NCI-H1092 (cell line): ENCODE measurements around the gene SORCS1.

Experiments
- DNase-seq: peaks from one replicate; lab custom pipeline; 2025; lab: John Stamatoyannopoulos, UW

Gene SORCS1

DNA sequence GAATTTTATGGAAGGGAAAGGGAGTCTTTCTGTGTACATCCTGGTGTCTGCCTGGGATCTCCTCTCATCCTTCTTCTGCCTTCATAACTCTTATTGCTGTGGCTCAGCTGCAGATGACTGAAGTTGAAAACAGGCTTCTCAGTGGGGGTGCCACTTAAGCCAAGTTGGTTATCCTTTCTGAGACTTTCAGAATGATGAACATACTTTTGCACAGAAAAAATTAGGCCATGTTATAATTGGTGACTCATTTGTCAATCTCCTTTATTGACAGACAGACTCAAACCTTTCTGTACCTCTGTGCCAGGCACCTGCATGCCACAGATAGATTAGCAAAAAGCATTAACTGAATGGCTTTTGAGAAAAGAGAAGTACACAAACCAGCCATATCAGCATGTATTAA, 430.3 kb downstream of the SORCS1 start:
- no peak for DNase-seq

DNA sequence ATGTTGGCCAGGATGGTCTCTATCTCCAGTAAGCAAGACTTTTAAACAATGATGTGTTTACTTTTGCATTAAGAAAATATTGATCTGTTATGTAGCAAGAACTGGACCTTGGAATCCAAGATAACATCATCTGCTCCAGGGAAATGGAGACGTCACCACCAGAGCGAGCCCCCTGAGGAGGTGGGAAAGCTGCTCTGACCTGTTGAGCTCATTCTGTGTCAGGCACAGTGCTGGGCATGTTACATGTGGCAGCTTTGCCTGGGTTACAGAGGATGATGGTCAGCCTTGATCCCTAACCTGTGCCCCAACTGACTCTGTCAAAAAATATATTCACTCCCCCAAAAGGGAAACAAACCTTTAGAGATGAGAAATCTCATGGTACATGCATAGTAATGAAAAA, 436.3 kb downstream of the SORCS1 start:
- DNase-seq = no peak

DNA sequence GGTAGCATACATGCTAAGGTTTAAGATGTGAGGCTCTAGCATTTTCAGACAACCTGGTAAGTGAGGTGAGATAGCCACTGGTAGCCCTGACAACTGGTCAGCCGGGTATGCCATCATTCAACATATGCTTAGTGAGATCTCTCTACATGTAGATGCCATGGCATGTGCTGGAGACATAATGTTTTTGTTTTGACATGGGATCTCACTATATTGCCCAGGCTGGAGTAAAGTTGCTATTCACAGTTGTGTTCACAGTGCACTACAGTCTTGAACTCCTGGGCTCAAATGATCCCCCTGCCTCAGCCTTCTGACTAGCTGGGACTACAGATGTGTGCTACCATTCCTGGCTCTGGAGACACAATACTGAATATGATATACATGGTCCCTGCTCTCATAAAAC, 437.3 kb downstream of the SORCS1 start:
- no peak for DNase-seq

DNA sequence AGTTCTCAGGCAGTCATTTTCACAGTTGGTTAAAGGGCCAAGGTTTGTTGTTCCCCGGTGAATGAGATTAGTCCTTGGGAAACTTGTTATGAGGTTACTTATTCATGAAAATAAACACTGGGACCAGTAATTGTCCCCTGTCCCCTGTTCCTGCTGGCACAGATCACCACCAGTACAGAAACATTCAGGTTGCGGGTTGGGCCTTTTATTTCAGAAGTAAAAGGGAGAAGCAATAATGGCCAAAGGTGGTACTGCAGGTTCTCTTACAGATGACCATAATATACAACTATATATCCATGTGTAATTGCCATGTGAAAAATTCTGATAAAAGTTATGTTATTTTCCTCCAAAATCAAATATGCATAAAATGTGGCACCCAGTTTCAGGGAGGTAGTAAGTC, 442.0 kb downstream of the SORCS1 start:
- no peak for DNase-seq

DNA sequence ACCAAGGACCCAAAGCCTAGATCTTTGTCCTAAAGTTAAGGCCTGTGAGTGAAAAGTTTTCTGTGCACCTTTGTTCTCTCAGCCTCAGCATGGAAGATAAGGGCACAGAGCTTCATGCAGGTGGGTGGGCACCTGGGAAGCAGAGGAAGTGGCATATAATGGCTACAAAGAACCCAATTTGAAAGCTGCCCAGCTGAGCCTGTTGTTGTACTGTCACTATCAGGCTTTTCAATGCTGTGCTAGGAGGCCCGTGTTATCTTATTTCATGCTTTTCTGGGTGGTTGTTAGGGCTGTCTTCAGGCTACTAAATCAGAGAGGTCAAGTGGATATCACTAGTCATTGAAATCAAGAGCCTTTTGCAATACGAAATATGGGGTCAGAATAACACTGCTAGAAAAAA, 443.8 kb downstream of the SORCS1 start:
- DNase-seq = no peak

DNA sequence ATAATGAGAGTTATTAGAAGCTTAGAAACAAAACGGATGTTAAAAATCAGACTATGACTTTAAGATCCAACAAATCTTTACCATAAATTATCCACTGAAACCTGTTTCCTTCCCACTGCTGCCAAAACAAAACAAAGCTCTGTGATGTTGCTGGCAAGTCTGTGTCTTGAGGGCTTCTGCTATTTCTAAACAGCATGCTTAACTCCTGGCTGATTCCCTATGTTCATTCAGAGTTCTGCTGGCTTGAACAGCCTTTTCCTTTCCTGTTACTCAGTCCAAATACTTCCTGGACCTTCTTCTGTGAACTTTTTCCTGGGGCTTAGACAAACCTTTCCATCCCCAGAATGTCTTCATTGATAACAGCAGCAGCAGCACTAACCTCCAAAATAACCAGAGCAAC, 448.1 kb downstream of the SORCS1 start:
- no peak for DNase-seq

DNA sequence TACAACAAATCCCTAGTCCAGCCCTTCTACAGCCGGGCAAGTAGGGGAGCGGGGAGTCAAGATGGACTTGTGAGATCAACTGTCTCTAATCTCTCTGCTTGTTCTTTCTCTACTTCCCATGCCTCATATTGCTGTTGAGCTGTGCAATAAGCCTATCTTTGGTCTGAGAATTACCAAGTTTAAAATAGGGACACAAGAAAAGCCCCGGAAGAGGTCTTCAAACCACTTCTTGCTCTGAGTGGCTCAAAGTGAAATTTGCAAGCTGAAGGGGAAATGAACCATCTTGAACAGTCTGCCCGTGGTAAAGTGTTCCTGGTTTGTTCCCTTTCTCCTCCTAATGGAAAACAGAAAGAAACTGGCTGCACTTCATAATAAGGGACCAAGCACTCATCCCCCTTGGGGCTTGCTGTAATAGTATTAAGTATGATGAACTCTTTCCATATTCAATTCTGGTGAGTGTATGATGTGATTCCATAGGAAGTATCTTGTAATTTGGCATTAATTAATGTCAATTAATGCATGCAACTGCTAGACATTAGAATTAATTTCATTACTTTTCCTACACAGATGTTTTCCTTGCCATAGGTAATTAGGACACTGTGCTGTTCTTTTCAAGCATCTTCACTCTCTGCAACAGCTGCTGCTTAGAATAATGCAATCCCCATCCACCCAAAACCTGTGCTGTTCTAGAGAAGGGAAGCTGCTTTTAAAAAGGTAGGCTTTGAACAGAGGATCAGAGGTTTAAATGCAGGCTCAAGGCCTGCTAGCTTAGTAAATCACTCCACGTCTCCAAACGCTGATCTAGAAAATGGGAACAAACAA, 449.6 kb downstream of the SORCS1 start:
- no peak for DNase-seq

DNA sequence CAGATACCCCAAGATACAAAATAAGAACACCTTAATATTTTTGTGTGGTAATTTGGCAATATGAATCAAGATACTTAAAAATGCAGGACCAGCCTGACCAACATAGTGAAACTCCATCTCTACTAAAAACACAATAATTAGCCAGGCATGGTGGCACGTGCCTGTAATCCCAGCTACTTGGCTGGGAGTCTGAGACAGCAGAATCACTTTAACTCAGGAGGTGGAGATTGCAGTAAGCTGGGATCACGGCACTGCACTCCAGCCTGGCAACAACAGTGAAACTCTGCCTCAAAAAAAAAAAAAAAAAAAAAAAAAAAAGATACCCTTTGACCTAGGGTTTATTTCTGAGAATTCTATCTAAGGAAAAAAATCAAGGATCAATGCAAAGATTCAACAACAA, 450.7 kb downstream of the SORCS1 start:
- DNase-seq = no peak

DNA sequence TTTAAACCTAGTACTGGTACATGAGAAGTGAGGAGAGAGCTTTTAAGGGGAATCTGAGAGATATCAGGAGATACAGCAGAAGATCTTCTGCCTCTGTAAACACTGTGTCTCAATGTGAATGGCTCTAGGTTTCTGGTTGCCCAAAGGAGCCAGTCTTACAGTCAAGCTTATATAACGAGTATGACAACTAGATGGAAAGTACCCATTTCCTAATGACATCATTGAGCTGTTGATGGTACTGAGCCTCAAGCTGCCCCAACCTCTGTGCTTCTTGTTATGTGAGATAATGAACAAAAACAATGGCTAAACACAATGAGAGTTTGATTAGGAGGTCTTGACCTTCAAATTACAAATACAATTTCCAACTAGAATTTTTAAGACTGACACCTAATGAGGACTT, 451.5 kb downstream of the SORCS1 start:
- DNase-seq = no peak

DNA sequence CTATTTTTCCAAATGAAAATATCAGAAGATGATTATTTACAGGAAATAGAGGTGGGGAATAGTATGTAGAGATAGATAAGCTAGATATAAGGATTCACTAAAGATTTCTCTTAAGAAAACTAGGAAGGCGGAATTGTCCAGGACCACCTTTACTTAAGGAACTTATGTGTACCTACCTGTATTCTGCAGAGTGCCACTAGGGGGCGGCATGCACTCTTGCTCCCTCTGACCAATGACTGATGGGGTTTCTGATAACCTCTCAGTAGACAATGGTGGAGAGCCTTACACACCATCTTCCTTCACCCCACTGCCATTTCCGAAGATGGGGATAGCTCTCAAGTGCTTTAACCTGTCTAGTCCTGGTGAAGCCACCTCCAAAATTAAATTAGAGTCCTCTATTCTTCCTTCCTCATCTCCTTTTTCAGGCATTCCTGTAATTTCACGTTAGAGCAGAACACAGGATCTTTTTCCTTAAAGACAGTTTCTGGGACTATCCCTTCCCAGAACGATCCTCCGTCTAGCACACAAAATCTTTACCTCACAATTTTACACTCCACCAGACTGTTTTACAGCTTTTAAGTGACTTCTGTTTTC, 453.1 kb downstream of the SORCS1 start:
- DNase-seq = no peak

DNA sequence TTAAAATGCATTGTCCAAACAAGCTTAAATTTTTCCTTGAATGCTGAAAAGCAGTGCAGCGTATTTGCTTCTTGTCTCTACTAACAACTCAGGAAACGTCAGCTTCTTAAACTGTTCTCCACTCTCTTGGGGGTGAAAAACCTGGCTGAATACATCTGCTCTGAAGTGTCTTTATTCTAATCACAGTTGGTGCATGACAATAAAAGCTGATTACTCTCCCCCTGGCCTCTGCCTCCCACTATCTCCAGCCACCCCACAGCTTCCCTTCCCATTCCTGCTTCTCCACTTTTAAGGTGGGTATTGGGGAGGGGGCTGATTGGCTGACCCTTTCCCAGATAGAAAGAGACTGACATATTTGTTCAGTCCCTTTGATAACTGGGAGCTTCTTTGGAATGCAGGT, 456.0 kb downstream of the SORCS1 start:
- no peak for DNase-seq

DNA sequence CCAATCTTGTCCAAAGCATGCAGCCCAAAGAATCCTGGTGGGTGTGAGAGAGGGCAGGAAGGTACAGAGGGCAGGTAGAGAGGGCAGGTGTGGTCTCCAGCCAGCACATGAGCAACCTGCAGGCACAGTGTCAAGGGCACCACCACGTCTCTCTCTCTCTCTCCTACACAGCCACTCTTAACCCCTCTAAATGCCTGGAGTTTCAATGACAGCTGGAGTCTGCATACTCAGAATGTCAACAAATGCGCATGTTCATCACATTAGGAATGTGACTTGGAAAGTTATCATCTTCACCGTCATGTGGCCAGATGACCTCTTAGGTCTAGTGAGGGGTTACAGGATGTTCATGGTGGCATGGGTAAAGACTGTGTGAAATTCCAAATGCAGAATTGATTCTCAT, 456.8 kb downstream of the SORCS1 start:
- DNase-seq = no peak

DNA sequence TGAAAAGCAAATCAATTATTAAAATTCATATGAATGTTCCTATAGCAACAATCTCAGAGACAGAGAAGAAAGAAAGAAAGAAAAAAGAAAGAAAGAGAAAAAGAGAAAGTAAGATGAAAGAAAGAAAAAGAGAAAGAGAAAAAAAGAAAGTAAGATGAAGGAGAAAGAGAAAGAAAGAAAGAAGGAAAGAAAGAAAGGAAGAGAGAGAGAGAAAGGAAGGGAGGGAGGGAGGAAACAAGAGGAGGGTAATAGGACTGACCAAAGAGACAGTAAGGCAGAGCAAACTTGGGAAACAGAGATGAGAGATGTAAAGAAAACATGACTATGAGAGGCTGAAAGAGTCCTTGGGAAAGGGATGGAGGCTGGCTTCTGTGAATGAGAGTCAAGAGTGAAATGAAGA, 458.4 kb downstream of the SORCS1 start:
- no peak for DNase-seq

DNA sequence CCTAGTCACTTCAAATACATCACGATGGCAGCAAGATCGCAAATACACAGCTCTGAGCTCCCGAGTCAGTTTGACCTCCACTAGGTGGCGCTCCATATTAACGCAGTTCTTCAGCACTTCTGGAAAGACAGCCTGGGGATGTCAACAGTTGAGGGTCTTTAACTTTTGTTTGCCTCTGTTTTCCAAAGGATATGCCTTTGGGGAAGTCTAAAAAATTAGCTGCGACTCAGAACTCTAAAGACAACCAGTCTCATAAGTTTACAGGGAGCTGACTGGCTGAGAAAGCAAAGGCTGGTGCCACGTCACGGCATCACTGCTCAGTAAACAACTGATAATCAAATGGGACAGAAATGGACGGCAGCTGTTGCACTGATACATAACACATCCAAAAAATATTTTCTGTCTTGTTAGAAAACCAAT, 458.8 kb downstream of the SORCS1 start:
- peak; percentile 4 for DNase-seq

DNA sequence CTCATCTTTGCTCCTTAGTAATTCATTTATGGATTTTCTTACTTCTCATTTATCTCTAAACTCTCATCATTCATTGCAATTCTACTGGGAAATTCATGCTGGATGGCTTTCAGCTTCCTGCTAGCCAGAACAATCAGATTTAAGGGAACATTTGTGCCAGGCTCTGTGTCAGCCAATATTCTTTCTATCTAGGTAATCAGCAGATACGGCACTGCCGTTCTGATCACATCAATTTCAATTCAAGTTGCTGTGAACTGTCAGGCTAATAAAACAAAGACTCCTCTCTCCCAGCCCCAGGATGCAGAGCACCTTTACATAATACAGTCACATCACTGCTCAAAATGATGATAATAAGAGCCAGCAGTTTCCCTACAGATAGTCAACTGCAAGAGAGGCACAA, 468.3 kb downstream of the SORCS1 start:
- DNase-seq = no peak

DNA sequence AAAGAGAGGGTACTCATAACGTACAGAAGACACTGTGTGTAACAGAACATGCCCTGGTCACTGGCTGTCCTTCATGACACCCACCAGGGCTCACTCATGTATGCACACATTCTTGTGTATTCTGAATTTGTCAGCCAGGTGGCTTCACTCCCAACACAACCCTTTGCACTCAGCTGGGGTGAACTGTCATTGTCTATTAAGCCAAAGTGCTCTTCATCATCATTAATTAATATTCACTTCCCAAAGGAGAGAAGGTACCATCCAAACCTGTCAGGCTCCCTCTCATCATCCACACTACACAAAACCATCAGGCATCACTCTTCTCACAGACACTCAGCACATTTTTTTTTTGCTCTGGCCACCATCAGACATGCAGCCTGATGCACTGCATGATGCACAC, 469.8 kb downstream of the SORCS1 start:
- DNase-seq = no peak

DNA sequence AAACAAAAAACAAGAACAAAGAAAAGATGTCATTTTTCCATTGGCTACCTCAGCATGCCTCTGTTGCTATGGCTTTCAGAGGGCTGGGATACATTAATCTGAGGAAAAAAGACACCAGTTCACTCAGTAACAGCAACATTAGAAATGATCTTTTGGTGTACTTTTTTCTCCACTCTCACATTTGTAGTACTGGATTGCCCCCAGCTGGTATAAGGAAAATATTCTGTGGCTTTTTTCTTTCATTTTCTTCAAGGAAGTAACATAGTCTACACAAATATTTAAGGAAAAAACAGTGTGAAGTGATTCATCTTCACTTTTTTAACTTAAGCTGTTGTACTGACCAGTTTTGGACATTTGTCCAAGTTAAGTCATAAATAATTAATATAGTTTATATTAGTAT, 482.3 kb downstream of the SORCS1 start:
- no peak for DNase-seq

DNA sequence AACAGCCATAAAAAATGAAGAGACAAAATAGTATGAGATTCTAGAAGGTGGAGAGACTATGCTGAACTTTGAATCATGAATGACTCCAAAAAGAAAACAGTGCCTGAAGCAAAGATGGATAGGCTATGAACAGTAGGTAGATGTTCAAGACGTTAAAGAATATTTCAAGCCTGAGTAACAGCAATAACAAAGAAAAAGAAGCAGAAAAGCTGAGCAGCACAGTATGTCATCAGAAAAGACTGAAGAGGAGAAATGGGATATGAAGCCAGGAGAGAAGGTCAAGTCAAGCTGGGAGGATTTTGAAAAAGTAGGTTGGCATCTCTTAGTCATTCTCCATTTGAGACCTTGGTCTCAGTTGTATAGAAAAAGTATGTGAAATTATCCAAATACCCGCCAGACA, 484.4 kb downstream of the SORCS1 start:
- no peak for DNase-seq

DNA sequence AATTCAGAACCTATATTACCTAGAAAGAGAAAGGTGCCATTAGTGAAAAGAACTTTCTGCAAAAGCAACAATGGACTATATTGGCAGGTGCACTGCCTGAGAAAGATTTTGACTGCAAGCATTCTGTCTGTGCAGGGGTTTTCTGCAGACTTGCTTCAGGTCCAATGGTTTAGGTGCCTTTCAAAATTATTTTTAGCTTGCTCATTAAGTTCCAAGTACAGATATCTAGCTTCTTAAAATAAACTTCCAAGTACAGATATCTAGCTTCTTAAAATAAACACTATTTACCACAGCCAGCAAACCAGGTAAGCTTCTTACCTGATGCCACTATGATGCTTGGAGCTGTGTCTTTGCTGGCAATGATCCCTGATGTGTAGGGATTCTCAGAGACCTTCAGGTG, 485.2 kb downstream of the SORCS1 start:
- no peak for DNase-seq

DNA sequence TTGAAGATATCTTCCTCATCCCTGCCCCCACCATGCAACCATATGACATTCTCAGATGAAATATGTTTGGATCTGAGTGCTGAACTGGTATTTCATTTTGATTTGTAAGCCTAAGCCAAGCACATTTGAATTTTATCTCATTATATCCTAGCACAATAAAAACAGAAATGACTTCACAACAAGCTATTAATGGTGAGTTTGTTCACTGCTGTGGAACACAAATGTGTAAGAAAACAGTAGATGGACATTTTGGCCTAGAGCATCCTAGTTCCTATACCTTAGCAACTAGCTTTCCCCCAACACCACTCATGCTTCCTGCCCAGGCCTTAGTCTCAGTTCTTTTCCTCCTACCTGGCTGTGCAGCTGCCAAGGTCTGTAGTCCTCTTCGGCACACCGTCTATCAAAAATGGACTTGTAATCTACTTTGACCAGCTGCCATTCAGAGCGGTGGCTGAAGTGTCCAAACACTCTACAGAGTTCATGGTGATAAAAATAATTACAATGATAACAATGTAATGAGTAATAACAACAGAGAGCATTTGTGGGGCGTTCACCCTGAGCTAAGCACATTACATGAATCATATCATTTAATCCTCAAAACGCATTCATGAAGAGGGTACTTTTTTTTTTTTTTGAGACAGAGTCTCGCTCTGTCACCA, 491.9 kb downstream of the SORCS1 start:
- DNase-seq = no peak

DNA sequence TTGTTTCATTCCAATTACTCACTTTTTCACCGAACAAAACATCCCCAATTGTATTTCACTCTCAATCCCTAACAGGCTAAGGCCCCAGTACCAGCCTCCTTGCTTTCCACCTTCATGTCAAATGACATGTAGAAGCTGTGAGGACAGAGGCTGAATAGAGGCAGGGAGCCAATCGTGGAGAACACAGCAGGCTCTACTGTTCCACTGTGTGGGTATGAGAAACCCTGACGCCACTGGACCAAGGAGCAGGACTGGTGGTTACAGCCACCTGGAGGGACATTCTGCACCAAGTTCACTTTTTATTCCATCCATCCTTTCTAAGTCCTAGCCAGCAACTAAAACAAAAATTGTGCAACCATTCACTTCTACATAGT, 502.8 kb downstream of the SORCS1 start:
- no peak for DNase-seq

DNA sequence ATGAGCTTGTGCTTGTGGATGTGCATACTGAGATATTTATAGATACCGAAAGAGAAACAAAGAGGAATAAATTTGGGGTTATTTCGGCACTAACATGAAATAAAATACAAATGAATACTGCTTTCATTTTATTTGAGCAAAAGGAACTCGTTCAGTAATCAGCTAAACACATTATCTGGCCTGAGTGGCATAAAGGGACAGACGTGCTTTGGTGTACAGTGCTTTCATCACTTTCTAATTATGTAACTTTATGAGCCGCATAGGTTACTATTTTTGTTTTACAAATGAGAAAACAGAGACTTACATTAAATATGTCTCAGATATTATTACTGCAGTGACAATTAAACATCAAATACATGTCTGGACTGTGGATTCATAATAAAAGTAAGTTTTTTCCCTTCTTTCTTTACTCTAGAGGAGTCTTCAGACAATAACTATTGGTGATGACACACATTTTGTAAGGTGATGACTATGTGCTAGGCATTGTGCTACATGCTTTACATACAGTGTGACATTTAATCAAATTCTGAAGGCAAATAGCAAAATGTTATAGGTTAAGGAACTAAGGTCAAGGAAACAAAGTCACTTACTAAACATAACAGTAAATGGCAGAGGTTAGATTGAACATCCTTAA, 503.3 kb downstream of the SORCS1 start:
- no peak for DNase-seq

DNA sequence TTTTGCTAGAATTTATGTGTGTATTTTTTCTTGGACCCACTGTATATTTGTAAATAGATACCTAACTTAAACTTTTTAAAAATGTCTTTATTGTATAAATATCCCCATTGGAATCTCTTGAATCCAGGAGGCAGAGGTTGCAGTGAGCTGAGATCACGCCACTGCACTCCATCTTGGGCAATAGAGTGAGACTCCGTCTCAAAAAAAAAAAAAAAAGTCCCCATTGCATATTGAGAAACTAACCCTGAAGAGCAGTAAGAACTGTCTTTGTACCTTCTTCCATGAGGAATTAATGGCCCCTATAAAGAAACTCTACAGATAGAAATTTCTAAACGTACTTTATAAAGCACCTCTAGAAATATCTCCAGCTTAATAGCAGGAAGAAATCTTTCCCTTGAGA, 504.0 kb downstream of the SORCS1 start:
- no peak for DNase-seq
